Panc1 (cell line): ENCODE measurements around the gene AAK1.

Experiments
- CTCF ChIP-seq: fragments of 450-650 bp; IDR thresholded peaks from 2 replicates; pipeline ENCODE4 v1.5.1; 2017; ENCODE audit warnings: mild to moderate bottlenecking
- POLR2AphosphoS5 ChIP-seq: IDR thresholded peaks from 2 replicates; pipeline ENCODE4 v1.6.1; 2012; ENCODE audit warnings: mild to moderate bottlenecking, low read depth, low read length, moderate library complexity
- SIN3A ChIP-seq: IDR thresholded peaks from 2 replicates; pipeline ENCODE4 v1.6.1; 2012; ENCODE audit warnings: low read depth, mild to moderate bottlenecking, low read length, moderate library complexity, borderline replicate concordance; ENCODE audit not compliant: insufficient read depth

GRCh38 chr2:69469784-69470183, 173.8 kb downstream of the AAK1 start:
- TF ChIP-seq CTCF (no peak), POLR2AphosphoS5 (no peak), SIN3A (no peak)
